H9 (cell line): Measurements from ENCODE around the gene OPHN1. TPM values are rescaled to one million over a fixed set of nuclear protein-coding genes. Genes with fewer than 3 reads are reported as not detected.

ENCODE experiments used
- DNase-seq: peaks from one replicate; pipeline ENCODE4 v3.0.0-alpha.2; 2017
- H2AFZ ChIP-seq: one replicate; pipeline ENCODE4 v1.6.1; 2013; ENCODE audit warnings: mild to moderate bottlenecking, low read length, control low read depth, moderate library complexity
- H2AK5ac ChIP-seq: 2 replicates; pipeline ENCODE4 v1.6.1; 2013; ENCODE audit warnings: low read length, control low read depth, mixed read lengths; ENCODE audit not compliant: insufficient read length
- H2BK120ac ChIP-seq: one replicate; pipeline ENCODE4 v1.6.1; 2013; ENCODE audit warnings: low read depth, mild to moderate bottlenecking, low read length, control low read depth, inconsistent platforms; ENCODE audit not compliant: poor library complexity, severe bottlenecking
- H2BK12ac ChIP-seq: 2 replicates; pipeline ENCODE4 v1.6.1; 2013; ENCODE audit warnings: low read length, control low read depth, mixed read lengths, low read depth; ENCODE audit not compliant: insufficient read length
- H2BK15ac ChIP-seq: 2 replicates; pipeline ENCODE4 v1.6.1; 2013; ENCODE audit warnings: low read depth, low read length, control low read depth
- H2BK20ac ChIP-seq: one replicate; pipeline ENCODE4 v1.6.1; 2013; ENCODE audit warnings: low read depth, mild to moderate bottlenecking, low read length, control low read depth, inconsistent platforms; ENCODE audit not compliant: poor library complexity, severe bottlenecking
- H2BK5ac ChIP-seq: 2 replicates; pipeline ENCODE4 v1.6.1; 2013; ENCODE audit warnings: low read length, control low read depth, mixed read lengths; ENCODE audit not compliant: insufficient read length
- H3K14ac ChIP-seq: 2 replicates; pipeline ENCODE4 v1.6.1; 2013; ENCODE audit warnings: low read length, control low read depth; ENCODE audit not compliant: insufficient read depth
- H3K18ac ChIP-seq: 2 replicates; pipeline ENCODE4 v1.6.1; 2013; ENCODE audit warnings: low read depth, mild to moderate bottlenecking, mixed read lengths, low read length, control low read depth; ENCODE audit not compliant: insufficient read length
- H3K23ac ChIP-seq: 2 replicates; pipeline ENCODE4 v1.6.1; 2013; ENCODE audit warnings: low read length, control low read depth, mixed read lengths, low read depth; ENCODE audit not compliant: insufficient read length
- H3K23me2 ChIP-seq: 2 replicates; pipeline ENCODE4 v1.6.1; 2013; ENCODE audit warnings: low read depth, mild to moderate bottlenecking, mixed read lengths, low read length, control low read depth; ENCODE audit not compliant: insufficient read length, poor library complexity, severe bottlenecking
- H3K27ac ChIP-seq: 2 replicates; pipeline ENCODE4 v1.5.1; 2013; ENCODE audit warnings: low read length, control low read depth, mixed read lengths, low read depth; ENCODE audit not compliant: insufficient read length
- H3K27me3 ChIP-seq: 2 replicates; pipeline ENCODE4 v1.6.1; 2013; ENCODE audit warnings: low read length, control low read depth, inconsistent platforms; ENCODE audit not compliant: insufficient read depth
- H3K4ac ChIP-seq: 2 replicates; pipeline ENCODE4 v1.6.1; 2013; ENCODE audit warnings: low read depth, mild to moderate bottlenecking, control low read depth, inconsistent platforms, low read length, moderate library complexity
- H3K4me1 ChIP-seq: 2 replicates; pipeline ENCODE4 v1.6.1; 2013; ENCODE audit warnings: low read length, control low read depth, inconsistent platforms; ENCODE audit not compliant: insufficient read depth
- H3K4me2 ChIP-seq: 2 replicates; pipeline ENCODE4 v1.6.1; 2013; ENCODE audit warnings: low read length, control low read depth, mixed read lengths; ENCODE audit not compliant: insufficient read length, insufficient read depth
- H3K56ac ChIP-seq: 2 replicates; pipeline ENCODE4 v1.6.1; 2013; ENCODE audit warnings: low read depth, mild to moderate bottlenecking, mixed read lengths, low read length, control low read depth; ENCODE audit not compliant: insufficient read length
- H3K79me1 ChIP-seq: 2 replicates; pipeline ENCODE4 v1.6.1; 2013; ENCODE audit warnings: low read depth, mild to moderate bottlenecking, moderate library complexity, low read length, control low read depth, inconsistent platforms; ENCODE audit not compliant: insufficient read depth, poor library complexity, severe bottlenecking
- H3K79me2 ChIP-seq: 2 replicates; pipeline ENCODE4 v1.6.1; 2013; ENCODE audit warnings: low read length, control low read depth, inconsistent platforms; ENCODE audit not compliant: insufficient read depth
- H3K9ac ChIP-seq: 2 replicates; pipeline ENCODE4 v1.6.1; 2013; ENCODE audit warnings: low read length, control low read depth, mixed read lengths; ENCODE audit not compliant: insufficient read length; ENCODE audit errors: extremely low read depth
- H3K9me3 ChIP-seq: one replicate; pipeline ENCODE4 v1.6.1; 2013; ENCODE audit warnings: low read depth, low read length, inconsistent platforms; ENCODE audit not compliant: control insufficient read depth
- H3T11ph ChIP-seq: one replicate; pipeline ENCODE4 v1.6.1; 2013; ENCODE audit warnings: mild to moderate bottlenecking, low read length, control low read depth, inconsistent platforms
- H4K20me1 ChIP-seq: one replicate; pipeline ENCODE4 v1.6.1; 2013; ENCODE audit not compliant: control insufficient read depth, insufficient read length, insufficient read depth
- H4K5ac ChIP-seq: 2 replicates; pipeline ENCODE4 v1.6.1; 2013; ENCODE audit warnings: low read depth, mild to moderate bottlenecking, mixed read lengths, low read length, control low read depth; ENCODE audit not compliant: insufficient read length
- H4K8ac ChIP-seq: replicated peaks from 2 replicates; pipeline ENCODE4 v1.6.1; 2013; ENCODE audit warnings: low read length, control low read depth, mixed read lengths, low read depth; ENCODE audit not compliant: insufficient read length
- H4K91ac ChIP-seq: 2 replicates; pipeline ENCODE4 v1.6.1; 2013; ENCODE audit warnings: low read depth, mild to moderate bottlenecking, moderate library complexity, mixed read lengths, low read length, control low read depth; ENCODE audit not compliant: insufficient read length
- H3K27ac Mint-ChIP-seq, 3 experiments: 2 replicates in 2 of 3; 3 replicates in 1 of 3; pipeline ENCODE4 v1.8.0; 2020 to 2021; ENCODE audit warnings: mixed read lengths in 3 of 3, mild to moderate bottlenecking in 1 of 3, moderate library complexity in 1 of 3
- H3K27me3 Mint-ChIP-seq: 2 replicates; pipeline ENCODE4 v1.8.0; 2021; ENCODE audit warnings: low read depth, mild to moderate bottlenecking, moderate library complexity, mixed read lengths
- H3K36me3 Mint-ChIP-seq, 3 experiments: 2 replicates in 2 of 3; 3 replicates in 1 of 3; pipeline ENCODE4 v1.8.0; 2020 to 2021; ENCODE audit warnings: low read depth in 3 of 3, mixed read lengths in 3 of 3; ENCODE audit not compliant: insufficient read depth in 1 of 3
- H3K4me1 Mint-ChIP-seq, 2 experiments: 2 replicates each; pipeline ENCODE4 v1.8.0; 2020; ENCODE audit warnings: mixed read lengths in 2 of 2
- H3K4me3 Mint-ChIP-seq, 2 experiments: 2 replicates in 1 of 2; 3 replicates in 1 of 2; pipeline ENCODE4 v1.8.0; 2020 to 2021; ENCODE audit warnings: mild to moderate bottlenecking in 2 of 2, mixed read lengths in 2 of 2, moderate library complexity in 1 of 2
- H3K9me3 Mint-ChIP-seq, 2 experiments: 2 replicates in 1 of 2; 3 replicates in 1 of 2; pipeline ENCODE4 v1.8.0; 2020; ENCODE audit warnings: mild to moderate bottlenecking in 2 of 2, mixed read lengths in 2 of 2, moderate library complexity in 1 of 2
- CTCF ChIP-seq: fragments of 200-600 bp; sonication (generic); conservative IDR thresholded peaks from 3 replicates; pipeline ENCODE4 v1.8.0; 2021; ENCODE audit warnings: antibody characterized with exemption, mild to moderate bottlenecking
- WGBS: extraction: QIAGEN DNeasy Blood & Tissue Kit; methylation state at CpG from one replicate; pipeline ENCODE4 v1.1.7; 2013; ENCODE audit warnings: missing lambda C conversion rate, low lambda C conversion rate, mixed read lengths; ENCODE audit not compliant: insufficient read length; ENCODE audit errors: extremely low coverage; 5-methylcytosine and 5-hydroxymethylcytosine counted together
- total RNA-seq: library from RNA; stranded (reverse); gene quantifications from 2 replicates; pipeline ENCODE4 v1.2.1, GENCODE V29; 2021

Gene OPHN1
- total RNA-seq, 1 experiment from 2014 or later: 1.5 TPM

GRCh38 chrX:68480969-68481368 lies 47.7 kb upstream of the OPHN1 start:
- WGBS: no CpG with 5 or more reads among the region's 1 CpG
- Histone ChIP-seq H3K79me1 (no peaks in the 10 kb centered on the region), H3K79me2 (no peaks in the 10 kb centered on the region), H3K4me2 (no peak overlapping the region), H4K91ac (no peak overlapping the region), H2BK5ac (no peak overlapping the region), H3K27ac (no peak overlapping the region), H3T11ph (no peak overlapping the region), H2AK5ac (no peak overlapping the region), H2BK20ac (no peak overlapping the region), H3K9me3 (peaks cover 9% of the 10 kb centered on the region), H2AFZ (no peak overlapping the region), H2BK15ac (no peak overlapping the region), H2BK120ac (no peak overlapping the region), H4K5ac (no peak overlapping the region), H2BK12ac (no peak overlapping the region), H3K23ac (no peak overlapping the region), H3K56ac (no peak overlapping the region), H3K27me3 (no peaks in the 10 kb centered on the region), H3K9ac (no peak overlapping the region), H3K4me1 (no peaks in the 10 kb centered on the region), H3K23me2 (no peaks in the 10 kb centered on the region), H4K20me1 (no peaks in the 10 kb centered on the region), H4K8ac (no peak overlapping the region), H3K4ac (no peak overlapping the region), H3K18ac (no peak overlapping the region), H3K14ac (no peak overlapping the region)
- Mint-ChIP-seq H3K4me1 (no peaks in the 10 kb centered on the region), H3K4me3 (no peak overlapping the region), H3K27ac (no peak overlapping the region), H3K36me3 (peaks cover 0 to 2% (median 0%) of the 10 kb centered on the region in 3 experiments; a peak in 2 of 7 replicates), H3K9me3 (peaks cover 53 to 58% of the 10 kb centered on the region in 2 experiments), H3K27me3 (peaks cover 3% of the 10 kb centered on the region; the same call in 1 of the 2 replicates)
- no peak for TF ChIP-seq CTCF
- DNase-seq: no peak
